GM19397 (cell line): ENCODE results near the gene STYXL1.

Experiments used
- ATAC-seq: cut with Tn5 transposase; IDR thresholded peaks from one replicate; pipeline ENCODE4 v1.9.1; 2021; ENCODE audit warnings: mild to moderate bottlenecking, moderate library complexity; ENCODE audit not compliant: unreplicated experiment

The STYXL1 gene

DNA sequence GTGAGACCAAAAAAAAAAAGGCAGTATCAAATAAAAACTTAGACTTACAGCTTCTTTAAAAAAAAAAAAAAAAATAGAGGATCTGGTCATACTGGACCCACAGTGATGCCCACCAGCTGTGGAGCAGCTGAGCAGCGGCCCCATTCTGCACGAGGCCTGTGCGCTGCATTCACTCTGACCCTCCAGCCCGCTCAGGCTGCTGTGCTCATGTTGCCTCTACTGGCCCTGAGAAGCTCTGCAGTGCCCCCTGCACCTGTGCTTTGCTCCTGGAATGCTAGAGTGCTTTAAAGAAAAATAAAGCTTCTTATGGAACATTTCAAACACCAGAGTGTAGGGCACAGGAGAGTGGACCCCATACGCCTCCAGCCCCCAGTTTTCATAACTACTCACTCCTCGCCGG, 86.6 kb downstream of the STYXL1 start:
- ATAC-seq = no peak

DNA sequence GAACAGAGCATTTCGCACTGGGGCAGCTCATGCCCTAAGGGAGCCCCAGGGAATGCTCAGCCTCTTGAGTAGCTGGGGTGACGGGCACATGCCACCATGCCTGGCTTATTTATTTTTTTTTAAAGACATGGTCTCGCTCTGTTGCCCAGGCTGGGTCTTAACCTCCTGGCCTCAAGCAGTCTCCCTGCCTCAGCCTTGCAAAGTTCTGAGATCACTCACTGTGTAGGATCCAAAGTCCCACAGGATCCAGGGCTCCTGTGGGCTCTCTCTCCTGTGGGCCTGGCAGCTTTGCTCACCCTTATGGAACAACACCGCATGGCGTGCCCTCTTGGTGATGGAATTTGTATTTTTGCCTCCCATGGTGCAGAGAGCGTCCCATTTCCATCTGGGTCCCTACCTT, 87.4 kb downstream of the STYXL1 start:
- no peak for ATAC-seq

DNA sequence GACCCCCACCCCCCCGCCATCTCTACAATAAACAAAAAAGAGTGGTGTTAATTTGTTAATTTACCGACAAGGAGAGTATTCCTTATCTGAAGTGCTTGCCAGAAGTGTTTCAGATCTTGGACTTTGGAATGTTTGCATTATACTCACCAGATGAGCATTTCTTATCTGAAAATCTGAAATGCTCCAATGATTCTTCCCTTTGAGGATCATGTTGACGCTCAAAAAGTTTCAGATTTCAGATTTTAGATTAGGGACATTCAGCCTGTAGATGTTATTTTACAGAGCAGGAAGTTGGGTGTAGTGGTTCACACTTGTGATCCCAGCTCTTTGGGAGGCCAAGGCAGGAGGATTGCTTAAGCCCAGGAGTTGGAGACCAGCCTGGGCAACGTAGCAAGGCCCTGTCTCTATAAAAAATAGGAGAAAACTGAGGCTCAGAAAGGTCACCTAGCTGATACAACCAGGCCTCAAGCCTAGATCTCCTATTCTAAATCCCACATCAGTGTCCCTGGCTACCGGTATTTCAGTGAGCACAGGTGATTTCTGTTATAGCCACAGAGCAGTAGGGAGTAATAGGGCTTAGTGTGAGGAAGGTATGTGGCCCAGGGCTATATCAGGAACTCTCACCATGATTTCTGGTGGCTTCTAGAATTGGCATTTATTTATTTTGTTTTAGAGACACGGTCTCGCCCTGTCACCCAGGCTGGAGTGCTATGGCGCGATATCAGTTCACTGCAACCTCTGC, 88.8 kb downstream of the STYXL1 start:
- ATAC-seq = no peak

DNA sequence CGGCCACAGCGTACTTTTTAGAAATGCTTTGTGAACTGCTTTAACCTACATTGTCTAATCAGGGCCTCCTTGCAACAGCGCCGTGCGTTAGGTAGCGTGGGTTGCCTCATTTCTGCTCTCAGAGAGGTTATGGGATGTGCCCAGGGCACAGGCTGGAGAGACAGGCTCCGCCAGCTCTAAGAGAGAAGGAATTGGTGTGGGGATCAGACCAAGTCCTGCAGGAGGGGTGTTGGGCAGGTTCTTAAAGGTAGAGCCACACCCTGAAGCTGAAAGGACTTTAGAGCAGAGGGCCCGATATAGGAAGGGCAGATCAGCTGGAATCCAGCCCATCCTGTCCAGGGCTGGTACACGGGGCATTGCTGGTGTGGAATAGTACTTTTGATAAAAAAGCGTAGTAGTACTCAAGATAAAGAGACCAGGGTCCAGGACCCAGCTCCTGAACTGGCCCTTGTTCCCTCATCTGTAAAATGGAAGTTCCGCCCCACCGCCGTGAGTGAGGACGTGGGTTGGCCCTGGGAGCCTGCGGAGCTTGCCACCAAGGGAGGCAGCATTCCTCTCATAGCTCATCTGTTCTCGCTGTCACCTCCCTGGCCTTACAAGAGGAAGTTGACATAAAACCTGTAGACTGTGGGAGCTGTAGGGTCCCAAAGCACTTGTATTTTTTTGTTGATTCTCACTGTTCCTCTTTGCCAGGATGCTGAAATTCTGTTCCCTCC, 90.6 kb downstream of the STYXL1 start:
- ATAC-seq = no peak

DNA sequence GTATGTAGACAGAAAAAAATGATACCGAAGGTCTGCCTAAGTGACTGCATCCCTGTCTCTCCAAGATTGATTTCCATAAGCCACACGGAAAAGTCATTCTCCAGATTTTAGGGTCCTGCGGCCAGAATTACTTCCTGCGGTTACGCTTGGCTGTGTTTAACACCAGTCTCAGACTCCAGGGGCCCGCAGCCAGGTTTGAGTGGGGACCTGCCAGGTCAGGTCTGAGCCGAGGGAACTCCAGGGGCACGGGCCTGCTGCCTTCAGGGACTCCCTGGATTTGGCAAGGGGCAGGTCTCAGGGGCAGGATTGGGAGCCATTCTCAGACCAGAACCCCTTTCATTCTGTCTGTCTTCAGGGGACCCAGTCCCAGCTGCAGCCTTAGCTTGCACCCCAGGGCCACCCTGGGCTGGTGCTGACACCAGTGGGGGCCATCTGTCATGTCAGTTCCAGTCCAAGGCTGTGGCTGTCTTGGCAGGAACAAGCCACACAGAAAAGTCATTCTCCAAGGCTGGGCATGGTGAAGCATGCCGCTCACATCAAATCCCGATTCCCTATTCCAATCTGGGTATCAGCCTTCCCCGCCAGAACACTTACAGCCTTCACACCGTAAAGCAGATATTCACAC, 92.4 kb downstream of the STYXL1 start:
- ATAC-seq = no peak

DNA sequence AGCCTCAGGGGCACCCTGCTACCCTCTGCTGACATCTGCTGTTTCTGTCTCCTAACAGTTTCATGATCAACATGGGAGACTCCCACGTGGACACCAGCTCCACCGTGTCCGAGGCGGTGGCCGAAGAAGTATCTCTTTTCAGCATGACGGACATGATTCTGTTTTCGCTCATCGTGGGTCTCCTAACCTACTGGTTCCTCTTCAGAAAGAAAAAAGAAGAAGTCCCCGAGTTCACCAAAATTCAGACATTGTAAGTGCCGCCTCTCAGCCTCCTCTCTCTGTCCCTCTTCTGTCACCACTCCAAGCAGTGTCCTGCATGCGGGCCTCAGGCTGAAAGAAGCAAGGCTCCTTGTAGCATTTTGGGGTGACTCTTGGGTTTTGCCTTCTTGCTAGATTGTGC, 93.9 kb downstream of the STYXL1 start:
- no peak for ATAC-seq

DNA sequence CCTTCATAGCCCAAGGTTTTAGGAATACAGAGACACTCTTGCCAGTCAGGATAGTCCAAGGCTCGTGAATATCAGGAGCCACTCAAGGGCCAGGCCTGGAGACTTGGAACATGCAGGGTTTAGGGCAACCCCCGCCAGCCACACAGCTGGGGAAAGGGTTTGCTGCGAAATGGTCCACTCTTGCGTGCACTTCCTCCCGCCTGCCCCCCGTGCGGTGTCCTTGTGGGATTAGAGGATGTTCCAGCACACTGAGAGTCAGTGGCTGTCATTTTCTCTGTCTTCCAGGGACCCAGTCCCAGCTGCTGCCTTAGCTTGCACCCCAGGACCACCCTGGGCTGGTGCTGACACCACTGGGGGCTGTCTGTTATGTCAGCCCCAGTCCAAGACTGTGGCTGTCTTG, 94.4 kb downstream of the STYXL1 start:
- ATAC-seq = no peak

DNA sequence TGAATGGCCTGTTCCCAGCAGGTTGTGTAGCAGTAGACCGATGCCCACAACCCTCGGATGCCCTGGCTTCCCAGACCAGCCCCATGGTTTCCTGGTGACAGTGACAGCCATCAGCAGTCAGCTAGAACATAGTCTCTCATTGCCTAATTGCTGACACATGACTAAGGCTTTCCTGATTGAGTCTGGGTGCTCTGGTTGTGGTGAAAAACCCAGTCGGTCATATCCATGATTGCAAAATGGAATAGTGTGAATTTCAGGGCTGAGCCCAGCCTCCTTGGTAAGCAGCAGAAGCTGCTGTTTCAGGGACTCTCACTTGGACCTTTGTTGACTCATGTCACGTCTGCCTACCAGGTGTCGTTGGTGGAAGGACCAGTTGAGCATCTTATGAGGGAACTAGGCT, 96.3 kb downstream of the STYXL1 start:
- no peak for ATAC-seq

DNA sequence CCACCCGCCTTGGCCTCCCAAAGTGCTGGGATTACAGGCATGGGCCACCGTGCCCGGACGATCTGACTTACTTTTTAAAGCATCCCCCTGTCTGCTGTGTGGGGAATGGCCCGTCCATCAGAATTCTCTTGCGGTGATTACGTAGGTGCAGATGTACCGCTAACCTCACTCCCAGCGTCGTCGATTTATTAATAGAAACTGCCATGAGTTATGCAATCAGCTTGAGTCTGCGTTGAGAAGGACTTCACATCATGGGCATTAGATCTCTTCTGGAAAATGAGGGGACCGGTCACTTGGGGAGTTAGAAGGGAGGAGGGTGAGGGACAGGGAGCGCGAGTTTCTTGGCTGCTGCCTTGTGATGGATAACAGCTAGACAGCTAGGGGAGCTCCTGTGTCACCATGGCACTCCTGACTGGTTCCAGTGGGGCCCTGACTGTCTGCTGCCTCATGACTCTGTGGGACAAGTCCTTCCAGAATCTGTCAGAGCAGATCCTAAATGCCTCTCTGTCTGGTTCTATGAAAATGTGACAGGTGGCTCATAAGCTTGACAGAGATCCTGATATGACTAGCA, 97.6 kb downstream of the STYXL1 start:
- ATAC-seq = no peak

DNA sequence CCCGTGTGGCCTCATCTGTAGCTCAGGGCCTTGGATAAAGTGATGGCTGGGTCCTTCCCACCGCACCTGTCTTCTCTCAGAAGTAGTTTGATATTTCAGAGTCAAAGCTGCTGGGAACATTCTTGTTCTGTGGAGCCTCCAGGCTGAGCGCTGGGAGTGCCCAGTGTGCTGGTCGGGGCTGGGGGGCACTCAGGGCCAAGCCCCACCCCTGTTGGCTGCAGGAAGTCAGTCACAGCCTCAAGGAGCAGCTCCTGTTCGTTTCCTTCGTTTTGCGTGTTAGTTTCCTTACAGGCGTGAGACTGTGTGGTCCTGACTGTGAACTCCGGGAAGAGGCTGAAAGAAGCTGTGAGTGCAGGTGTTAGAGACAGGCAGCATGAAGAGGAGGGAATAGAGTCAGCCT, 99.6 kb downstream of the STYXL1 start:
- no peak for ATAC-seq
